Fibroblast of skin of right quadriceps (primary cell): ENCODE measurements around the gene ZNF117.
A peak's percentile ranks its signal among the peaks of the same experiment; 100 is the strongest.
"Not testable (repeated sequence)": the region's sequence is repeated elsewhere in the genome, so short reads cannot be mapped to it uniquely, and the experiment has no call there.

ENCODE experiments used
- DNase-seq: peaks from one replicate; pipeline ENCODE4 v3.0.0-alpha.2; 2013

The ZNF117 gene

DNA sequence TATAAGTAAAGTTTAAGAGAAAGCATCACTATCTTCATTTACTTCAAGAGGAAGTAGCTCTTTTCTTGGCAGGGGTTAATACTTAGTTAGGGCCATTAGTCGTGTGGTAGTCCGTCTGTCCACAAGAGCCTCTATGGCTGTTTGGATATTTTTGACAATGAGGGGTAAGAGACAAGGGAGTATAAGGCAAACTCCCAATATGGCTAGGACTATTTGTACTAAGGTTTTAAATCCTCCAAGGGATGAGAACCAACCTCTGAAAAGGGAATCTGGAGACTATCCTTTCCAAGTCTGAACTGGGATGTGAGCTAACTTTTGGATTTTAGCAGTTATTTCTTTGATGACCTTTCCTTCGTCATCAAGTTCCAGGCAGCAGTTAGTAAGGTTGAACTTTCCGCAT is at the start of gene ZNF117:
Gene ZNF117 (minus strand): TSS at position 101 of the 400 bp plus-strand sequence.
- no peak for DNase-seq

GRCh38 chr7:65038767-65039166 is 47.9 kb upstream of the ZNF117 start:
- DNase-seq, result peak; percentile 1

DNA sequence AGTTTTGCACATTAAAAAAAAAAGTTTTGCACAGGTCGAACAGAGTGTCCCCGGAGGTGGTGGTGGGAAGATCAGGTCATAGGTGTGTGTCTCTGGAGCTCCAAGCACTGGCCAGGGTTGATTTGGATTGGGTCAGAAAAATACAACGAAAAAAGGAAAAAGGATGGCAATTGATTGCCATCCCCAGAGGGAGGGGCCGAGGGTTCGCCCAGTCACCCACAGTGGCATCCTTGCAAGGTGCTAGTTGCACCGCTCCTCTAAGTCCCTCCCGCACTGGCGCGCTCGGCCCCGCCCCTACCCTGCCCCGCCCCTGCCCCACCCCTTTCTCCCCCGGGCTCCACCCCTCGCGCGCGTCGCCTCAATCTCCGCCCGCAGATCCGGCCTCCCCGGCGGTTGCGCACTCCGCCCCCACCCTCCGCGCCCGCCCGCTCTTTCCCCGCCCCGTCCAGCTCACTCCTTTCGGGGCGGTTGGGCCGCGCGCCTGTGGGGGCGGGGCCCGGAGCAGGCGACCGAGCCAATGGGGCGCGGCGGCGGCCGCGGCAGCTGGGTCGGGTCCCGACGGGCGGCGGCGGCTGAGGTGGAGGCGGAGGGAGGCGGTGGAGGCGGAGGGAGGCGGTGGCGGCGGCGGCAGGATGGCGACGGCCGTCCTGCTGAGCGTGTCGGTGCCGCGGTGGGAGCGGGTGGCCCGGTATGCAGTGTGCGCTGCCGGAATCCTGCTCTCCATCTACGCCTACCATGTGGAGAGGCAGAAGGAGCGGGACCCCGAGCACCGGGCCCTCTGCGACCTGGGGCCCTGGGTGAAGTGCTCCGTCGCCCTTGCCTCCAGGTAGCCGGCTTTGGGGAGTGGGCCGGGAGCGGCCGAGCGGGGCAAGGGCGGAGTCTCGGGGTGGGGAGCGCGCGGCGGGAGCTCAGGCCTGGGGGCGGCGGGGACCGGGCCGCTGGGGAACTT is 47.2 kb upstream of the ZNF117 start:
- DNase-seq, result peak; percentile 93

- not testable (repeated sequence) for DNase-seq
Observed at GRCh38 chr7:65036526-65036925, 45.7 kb upstream of the ZNF117 start.

DNA sequence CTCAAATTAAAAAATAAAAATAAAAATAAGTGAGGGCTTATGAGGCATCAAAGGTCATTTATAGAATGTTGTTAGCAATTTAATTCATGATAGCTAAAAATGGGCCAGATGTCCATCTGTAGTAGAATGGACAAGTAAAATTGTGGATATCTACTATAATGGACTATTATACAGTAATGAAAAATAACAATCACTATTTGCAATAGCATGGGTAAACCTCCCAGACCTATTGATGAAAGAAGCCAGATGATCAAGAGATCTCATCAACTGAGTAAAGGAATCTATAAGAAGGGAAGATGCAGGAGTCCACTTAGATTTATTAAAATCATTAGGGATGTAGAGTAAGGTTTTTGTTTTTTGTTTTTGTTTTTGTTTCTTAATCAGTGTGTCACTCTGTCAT is 44.6 kb upstream of the ZNF117 start:
- not testable (repeated sequence) for DNase-seq

DNA sequence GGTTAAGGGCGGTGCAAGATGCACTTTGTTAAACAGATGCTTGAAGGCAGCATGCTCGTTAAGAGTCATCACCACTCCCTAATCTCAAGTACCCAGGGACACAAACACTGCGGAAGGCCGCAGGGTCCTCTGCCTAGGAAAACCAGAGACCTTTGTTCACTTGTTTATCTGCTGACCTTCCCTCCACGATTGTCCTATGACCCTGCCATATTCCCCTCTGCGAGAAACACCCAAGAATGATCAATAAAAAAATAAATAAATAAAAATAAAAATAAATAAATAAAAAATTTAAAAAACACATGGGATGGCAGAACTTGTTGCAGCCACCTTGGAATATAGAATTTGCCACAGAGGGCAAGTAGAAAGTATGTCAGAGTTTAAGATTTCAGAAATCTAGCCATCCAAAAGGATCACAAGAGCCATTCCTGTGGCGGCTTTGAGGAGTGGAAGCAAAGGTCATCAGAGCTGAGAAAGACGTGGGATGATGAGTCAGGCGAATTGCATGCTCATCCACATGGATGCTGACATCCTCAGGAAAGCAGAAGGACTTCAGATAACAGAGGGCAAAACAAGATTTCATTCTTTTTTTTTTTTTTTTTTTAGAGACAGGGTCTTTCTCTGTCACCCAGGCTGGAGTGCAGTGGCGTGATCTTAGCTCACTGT is 43.4 kb upstream of the ZNF117 start:
- DNase-seq, result peak; percentile 23

- DNase-seq, result not testable (repeated sequence)
Observed at GRCh38 chr7:65033391-65033790, 42.6 kb upstream of the ZNF117 start.

- not testable (repeated sequence) for DNase-seq
Observed at GRCh38 chr7:65025023-65025422, 34.2 kb upstream of the ZNF117 start.

DNA sequence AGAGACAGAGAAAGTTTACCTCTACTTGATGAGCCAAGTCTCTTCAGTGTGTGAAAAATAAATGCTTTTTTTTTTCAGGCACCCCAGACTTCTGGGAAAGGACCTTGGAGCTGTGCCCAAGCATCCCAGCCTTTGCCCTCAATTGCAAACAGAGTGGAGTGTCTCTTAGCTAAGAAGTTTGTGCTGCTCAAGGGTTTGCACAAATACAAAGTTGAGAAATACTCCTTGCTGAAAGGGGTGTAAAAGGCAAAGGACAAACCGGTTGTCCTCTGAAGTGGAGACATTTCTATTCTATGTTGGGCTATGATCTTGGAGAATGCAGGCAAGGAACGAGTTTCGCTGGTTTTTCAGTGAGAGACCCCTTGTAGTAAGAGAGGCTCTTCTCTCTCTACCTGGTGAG is 30.1 kb upstream of the ZNF117 start:
- not testable (repeated sequence) for DNase-seq

DNA sequence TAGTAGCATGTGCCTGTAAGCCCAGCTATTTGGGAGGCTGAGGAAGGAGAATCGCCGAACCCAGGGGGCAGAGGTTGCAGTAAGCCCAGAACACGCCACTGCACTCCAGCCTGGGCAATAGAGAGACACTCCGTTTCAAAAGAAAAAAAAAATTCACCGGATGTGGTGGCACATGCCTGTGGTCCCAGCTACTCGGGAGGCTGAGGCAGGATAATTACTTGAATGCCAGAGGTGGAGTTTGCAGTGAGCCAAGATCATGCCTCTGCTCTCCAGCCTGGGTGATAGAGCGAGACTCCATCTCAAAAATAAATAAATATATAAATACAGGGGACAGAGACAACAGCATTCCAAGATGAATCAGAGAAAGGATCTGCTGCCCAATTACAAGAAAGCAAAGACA is 19.0 kb upstream of the ZNF117 start:
- DNase-seq, result not testable (repeated sequence)

GRCh38 chr7:65009394-65009793 is 18.6 kb upstream of the ZNF117 start:
- not testable (repeated sequence) for DNase-seq

DNA sequence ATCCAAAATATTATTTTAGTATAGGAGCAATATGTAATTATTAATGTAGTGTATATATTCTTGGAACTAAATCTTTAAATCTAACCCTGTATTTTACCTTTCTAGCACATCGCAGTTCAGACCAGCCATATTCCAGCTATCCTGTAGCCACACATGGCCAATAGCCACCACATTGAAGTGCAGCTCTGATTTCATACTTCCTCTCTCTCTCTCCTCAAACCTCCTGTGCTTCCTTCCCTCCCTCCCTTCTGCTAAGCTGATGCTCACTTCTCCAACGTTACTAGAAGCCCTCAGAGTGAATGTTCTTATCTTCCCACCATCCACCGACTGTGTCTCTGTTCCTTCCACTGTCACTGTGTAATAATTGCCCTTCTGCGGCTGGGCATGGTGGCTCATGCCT is 16.2 kb upstream of the ZNF117 start:
- DNase-seq, result not testable (repeated sequence)

DNA sequence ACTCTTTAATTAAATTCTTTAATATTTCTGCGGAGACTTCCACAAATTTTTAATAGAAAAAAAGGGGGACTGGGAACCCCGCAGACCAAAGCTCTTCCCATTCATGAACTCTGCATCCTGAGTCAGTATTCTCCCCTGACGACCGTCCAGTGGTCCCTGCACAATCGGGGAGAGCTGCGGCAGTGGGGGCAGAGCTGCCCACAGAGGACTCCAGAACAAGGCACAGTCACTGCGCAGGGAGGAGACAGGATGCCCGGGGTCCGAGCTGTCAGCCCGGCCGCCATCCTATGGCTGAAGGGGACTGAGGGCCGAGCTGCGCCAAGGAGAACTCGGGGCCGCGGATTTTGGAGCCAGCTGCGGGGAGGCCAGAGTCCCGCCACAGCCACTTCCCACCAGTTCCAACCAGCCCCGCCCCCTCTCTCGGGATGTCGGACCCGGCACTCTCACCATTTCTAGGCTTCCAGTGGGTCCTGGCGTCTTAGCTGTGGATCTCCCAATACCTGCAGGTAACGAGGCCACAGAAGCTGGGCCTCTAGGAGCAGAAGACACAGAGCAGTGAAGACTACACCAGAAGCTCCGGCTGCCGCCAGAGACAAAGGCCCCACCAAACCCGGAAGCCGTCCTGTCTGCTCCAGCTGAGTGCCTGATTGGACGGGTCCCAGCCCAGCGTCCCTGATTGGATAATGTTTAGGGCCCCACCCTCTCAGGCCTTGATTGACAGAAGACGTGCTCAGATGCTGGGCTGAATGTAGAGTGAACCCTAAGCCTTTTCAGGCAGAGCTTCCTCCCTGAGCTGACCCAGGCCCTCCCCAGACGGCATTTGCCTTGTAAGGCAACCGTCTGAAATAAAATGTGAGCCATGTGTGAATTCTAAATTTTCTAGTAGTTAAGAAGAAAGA is 15.5 kb upstream of the ZNF117 start, which contains the start of gene ERV3-1:
Gene ERV3-1 (minus strand): TSS at position 594 of the 899 bp plus-strand sequence. CDS start 13,661 bp downstream, outside the sequence.
- DNase-seq, result peak; percentile 94

DNA sequence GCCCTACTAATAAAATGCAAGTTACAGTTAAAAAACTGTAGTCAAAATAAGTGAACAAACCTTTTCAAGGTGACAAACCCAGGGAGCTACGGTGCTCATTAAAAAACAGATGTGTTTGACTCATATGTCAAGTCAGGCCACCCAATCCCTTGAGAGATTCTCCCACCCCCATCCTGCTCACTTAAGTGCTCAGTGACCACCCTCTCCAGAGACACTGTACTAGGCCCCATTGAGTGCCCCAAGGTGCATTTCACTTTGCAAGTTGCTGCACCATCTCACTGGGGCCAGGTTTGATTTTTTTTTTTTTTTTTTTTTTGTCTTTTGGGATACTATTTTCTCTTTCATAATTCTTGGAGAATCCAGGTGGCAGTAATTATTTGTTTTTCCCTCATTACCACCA is 13.7 kb upstream of the ZNF117 start:
- no peak for DNase-seq

DNA sequence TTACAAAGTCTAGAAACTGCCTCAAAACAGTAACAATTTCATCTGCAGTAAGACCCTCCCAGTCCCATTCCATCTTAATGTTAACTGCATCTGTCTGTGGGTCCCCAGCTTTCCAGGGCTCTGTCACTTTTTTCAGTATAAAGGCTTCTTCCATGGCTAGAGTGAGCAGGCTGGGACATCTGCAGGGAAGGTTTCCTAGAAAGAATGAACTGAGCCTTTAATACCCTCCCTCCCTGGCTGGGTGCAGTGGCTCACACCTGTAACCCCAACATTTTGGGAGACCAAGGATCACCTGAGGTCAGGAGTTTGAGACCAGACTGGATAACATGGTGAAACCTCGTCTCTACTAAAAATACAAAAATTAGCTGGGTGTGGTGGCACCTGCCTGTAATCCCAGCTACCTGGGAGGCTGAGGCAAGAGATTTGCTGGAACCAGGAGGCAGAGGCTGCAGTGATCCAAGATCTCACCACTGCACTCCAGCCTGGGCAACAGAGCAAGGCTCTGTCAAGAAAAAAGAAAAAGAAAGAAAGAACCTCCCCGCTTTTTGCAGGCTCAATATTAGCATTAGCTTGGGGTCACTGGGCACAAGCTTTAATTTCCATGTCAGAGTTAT is 12.2 kb upstream of the ZNF117 start:
- no peak for DNase-seq

DNA sequence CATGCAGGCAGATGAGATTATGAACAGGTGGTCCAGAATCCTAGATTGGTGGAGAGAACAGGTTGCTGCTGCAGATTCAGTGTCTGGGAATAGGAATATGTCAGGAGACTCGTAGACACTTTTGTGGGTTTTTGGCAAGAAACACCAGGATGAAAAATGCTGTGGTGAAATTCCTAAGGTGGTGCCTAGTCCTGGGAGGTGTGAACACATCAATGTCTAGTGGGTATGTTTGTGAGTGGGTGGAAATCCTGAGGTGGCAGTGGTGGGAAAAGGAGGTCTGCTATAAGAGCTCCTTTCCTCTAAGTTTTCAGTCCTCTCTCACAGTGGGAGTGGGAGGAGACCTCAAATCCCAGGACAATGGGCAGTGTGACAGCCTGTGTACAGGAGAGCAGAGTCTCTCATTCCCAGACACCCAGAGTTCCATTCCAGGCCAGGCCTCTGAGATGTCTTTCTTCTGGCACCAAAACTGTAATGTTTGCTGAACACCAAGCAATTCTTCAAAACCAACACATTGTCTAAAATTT is 10.5 kb upstream of the ZNF117 start:
- no peak for DNase-seq

GRCh38 chr7:64999165-65000004 is 8.5 kb upstream of the ZNF117 start:
- DNase-seq, result no peak

- no peak for DNase-seq
Observed at GRCh38 chr7:64998865-64999164, 8.0 kb upstream of the ZNF117 start.

DNA sequence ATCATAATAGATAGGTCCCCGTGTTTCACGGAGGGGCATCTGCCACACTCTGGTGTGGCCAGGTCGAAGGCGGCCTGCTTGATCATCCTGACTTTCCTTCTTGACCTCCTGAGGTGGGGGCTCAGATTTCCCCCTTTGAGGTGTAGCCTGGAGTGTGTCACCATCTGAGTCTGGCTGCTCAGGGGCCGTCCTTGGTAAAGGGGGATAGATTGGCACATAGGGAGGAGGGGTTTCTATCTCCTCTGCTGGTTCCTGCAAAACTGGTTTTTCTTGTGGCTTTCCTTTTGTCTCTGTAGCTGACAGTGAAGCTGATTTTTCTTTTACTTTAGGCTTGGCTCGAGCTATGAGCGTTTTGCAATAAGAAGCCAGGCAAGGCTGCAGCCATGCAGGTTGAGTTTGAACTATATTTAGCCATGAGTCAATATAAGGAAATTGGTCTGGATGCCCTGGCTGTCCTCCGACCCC is 7.1 kb upstream of the ZNF117 start:
- peak; percentile 22 for DNase-seq

DNA sequence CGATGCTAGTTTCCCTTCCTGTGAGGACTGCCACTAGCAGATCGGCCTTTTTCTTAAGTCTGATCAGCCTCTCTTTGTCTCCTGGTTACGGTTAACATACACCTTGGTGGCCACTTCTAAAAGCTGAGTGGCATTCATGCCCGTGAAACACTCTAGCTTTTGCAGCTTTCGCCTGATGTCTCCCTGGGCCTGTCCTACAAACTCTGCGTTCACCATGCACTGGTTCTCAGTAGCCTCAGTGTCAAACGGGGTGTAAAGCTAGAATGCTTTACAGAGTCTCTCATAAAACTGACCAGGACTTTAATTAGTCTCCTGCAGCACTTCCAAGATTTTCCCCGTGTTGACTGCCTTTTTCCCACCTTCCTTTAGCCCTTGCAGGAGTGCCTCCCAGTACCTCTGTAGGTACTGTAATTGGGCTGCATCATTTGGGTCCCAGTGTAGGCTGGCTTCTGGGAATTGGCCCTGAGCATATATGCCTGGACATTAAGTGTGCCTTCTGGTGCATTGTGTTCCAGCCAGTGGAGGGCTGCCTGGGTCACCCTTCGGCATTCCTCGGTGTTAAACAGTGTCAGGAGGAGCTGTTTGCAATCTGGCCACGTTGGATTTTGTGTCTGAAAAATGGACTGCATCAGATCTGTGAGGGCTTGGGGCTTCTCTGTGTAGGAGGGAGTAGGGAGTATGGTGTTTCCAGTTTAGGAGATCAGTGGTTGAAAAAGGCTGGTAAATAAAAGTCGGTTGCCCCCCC is 6.5 kb upstream of the ZNF117 start:
- DNase-seq, result no peak
